A673 (cell line): ENCODE measurements around the gene TXNDC12.

ENCODE experiments used
- CTCF ChIP-seq: fragments of 300-800, 200-600 bp; sonication (generic); conservative IDR thresholded peaks from 2 replicates; pipeline ENCODE4 v1.5.1; 2017; ENCODE audit warnings: low read depth, mild to moderate bottlenecking, antibody characterized with exemption, low read length, moderate library complexity, mixed read lengths
- EZH2 ChIP-seq: fragments of 200-600 bp; sonication (generic); IDR thresholded peaks from 2 replicates; pipeline ENCODE4 v1.6.1; 2017; ENCODE audit warnings: borderline replicate concordance, low read depth, mild to moderate bottlenecking, mixed read lengths, antibody characterized with exemption, low read length; ENCODE audit not compliant: poor library complexity, severe bottlenecking

GRCh38 chr1:51981555-51981954 lies 73.4 kb downstream of the TXNDC12 start:
- TF ChIP-seq EZH2: no peak
- TF ChIP-seq CTCF: no peak
